SH-SY5Y (cell line): ENCODE measurements around the gene TMEM132A.

Experiments
- GATA2 ChIP-seq: IDR thresholded peaks from 2 replicates; pipeline ENCODE4 v1.6.1; 2011; ENCODE audit warnings: mild to moderate bottlenecking, low read depth, low read length
- GATA3 ChIP-seq: IDR thresholded peaks from 2 replicates; pipeline ENCODE4 v1.6.1; 2011; ENCODE audit warnings: low read depth, mild to moderate bottlenecking, low read length, moderate library complexity

DNA sequence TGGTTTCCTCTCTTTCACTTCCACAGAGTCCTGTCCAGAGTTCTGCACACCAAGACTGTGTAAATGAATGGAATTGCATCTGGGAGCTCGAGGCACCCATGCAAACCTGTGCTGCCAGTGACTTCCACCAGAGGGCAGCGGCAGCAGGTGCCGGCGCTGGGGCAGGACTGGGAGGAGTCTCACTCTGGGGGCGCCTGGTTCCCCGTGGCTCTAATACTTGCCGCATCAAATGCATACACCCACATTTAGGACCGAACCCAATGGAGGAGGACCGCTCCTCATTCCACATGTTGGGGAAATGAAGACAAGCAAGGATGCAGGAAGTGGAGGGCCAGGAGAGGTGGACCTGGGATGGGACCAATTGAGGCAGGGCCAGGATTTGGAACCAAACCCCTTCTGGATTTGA is 46.1 kb downstream of the TMEM132A start:
- no peak for TF ChIP-seq GATA3
- TF ChIP-seq GATA2 = no peak
